B cell (primary cell): ENCODE data around the gene ZBP1. TPM values are rescaled to one million over a fixed set of nuclear protein-coding genes. Genes with fewer than 3 reads are reported as not detected.

Experiments
- ATAC-seq: fragments of 200-7000 bp; cut with Tn5 transposase; one replicate; pipeline ENCODE4 v1.10.0; 2021; ENCODE audit warnings: low read depth, mild to moderate bottlenecking, moderate number of reproducible peaks, moderate library complexity
- CTCF ChIA-PET: fragments of 350-600 bp; sonication (Branson Sonifier 250); formaldehyde crosslinking; loops from one replicate; lab custom pipeline; 2021; ENCODE audit warnings: antibody characterized with exemption, inconsistent platforms; lab: Charles Lee
- POLR2A ChIA-PET: fragments of 350-600 bp; sonication (Branson Sonifier 250); formaldehyde crosslinking; loops from one replicate; lab custom pipeline; 2021; ENCODE audit warnings: antibody characterized with exemption; lab: Charles Lee
- DNase-seq: peaks from one replicate; pipeline ENCODE4 v3.0.0; 2013
- H2AFZ ChIP-seq: 2 replicates; pipeline ENCODE4 v1.6.1; 2012; ENCODE audit warnings: mild to moderate bottlenecking, low read depth, low read length; ENCODE audit not compliant: insufficient read depth, poor library complexity, severe bottlenecking
- H3K27ac ChIP-seq, 2 donors: 1 replicate in 1 of 2; 2 replicates in 1 of 2; pipeline ENCODE4 v1.5.1; 2012 to 2013; ENCODE audit warnings: low read length in 2 of 2, mild to moderate bottlenecking in 2 of 2, moderate library complexity in 1 of 2
- H3K27me3 ChIP-seq, 4 experiments: fragments of 200-600 bp in 1 of 4; sonication (generic) in 1 of 4; replicated peaks in 1 of 4; 1 replicate in 2 of 4; 2 replicates in 2 of 4; pipeline versions ENCODE4 v1.6.1 to v1.7.0; 2013 to 2016; ENCODE audit warnings: low read length in 3 of 4, mild to moderate bottlenecking in 2 of 4, mixed read lengths in 1 of 4, moderate library complexity in 1 of 4; ENCODE audit not compliant: insufficient read depth in 4 of 4, control insufficient read depth in 3 of 4; ENCODE audit errors: control extremely low read depth in 1 of 4
- H3K36me3 ChIP-seq, 2 experiments: replicated peaks in 1 of 2; 1 replicate in 1 of 2; 2 replicates in 1 of 2; pipeline versions ENCODE4 v1.6.1 to v1.7.1; 2013; ENCODE audit warnings: low read length in 1 of 2; ENCODE audit not compliant: insufficient read depth in 2 of 2, control insufficient read depth in 1 of 2; ENCODE audit errors: control extremely low read depth in 1 of 2, extremely low read depth in 1 of 2
- H3K4me1 ChIP-seq, 2 donors: fragments of 200-600 bp in 1 of 2; sonication (generic) in 1 of 2; 1 replicate in 1 of 2; 2 replicates in 1 of 2; pipeline versions ENCODE4 v1.5.1 to v1.6.1; 2013 to 2017; ENCODE audit warnings: low read length in 2 of 2; ENCODE audit not compliant: control insufficient read depth in 2 of 2, insufficient read depth in 2 of 2
- H3K4me2 ChIP-seq: replicated peaks from 2 replicates; pipeline ENCODE3; 2012; ENCODE audit warnings: mild to moderate bottlenecking, low read depth, low read length; ENCODE audit not compliant: poor library complexity, severe bottlenecking
- H3K4me3 ChIP-seq, 5 experiments: fragments of 200-600 bp in 1 of 5; sonication (generic) in 1 of 5; 1 replicate in 3 of 5; 2 replicates in 2 of 5; pipeline versions ENCODE4 v1.5.1 to v1.7.0; 2011 to 2016; ENCODE audit warnings: low read length in 4 of 5, mild to moderate bottlenecking in 4 of 5, low read depth in 2 of 5, control low read depth in 1 of 5, moderate library complexity in 1 of 5; ENCODE audit not compliant: insufficient read depth in 1 of 5; ENCODE audit errors: control extremely low read depth in 1 of 5, extremely low read depth in 1 of 5
- H3K79me2 ChIP-seq: fragments of 200-600 bp; sonication (generic); one replicate; pipeline ENCODE4 v1.6.0; 2016; ENCODE audit warnings: low read length; ENCODE audit not compliant: control insufficient read depth, insufficient read depth
- H3K9ac ChIP-seq: fragments of 200-600 bp; sonication (generic); 2 replicates; pipeline ENCODE4 v1.6.1; 2017; ENCODE audit warnings: mild to moderate bottlenecking, low read length, moderate library complexity
- H3K9me3 ChIP-seq, 3 donors: one replicate each; pipeline versions ENCODE4 v1.6.1 to v1.7.1; 2013; ENCODE audit warnings: low read length in 2 of 3; ENCODE audit not compliant: control insufficient read depth in 2 of 3, insufficient read depth in 1 of 3; ENCODE audit errors: control extremely low read depth in 1 of 3
- H4K20me1 ChIP-seq: 2 replicates; pipeline ENCODE4 v1.6.0; 2012; ENCODE audit warnings: mild to moderate bottlenecking, low read length; ENCODE audit not compliant: insufficient read depth, control insufficient read depth, poor library complexity, severe bottlenecking
- H3K27ac Mint-ChIP-seq: one replicate; pipeline ENCODE4 v1.8.0; 2021; ENCODE audit warnings: mixed read lengths
- H3K27me3 Mint-ChIP-seq: one replicate; pipeline ENCODE4 v1.8.0; 2021; ENCODE audit warnings: mixed read lengths
- H3K4me1 Mint-ChIP-seq: one replicate; pipeline ENCODE4 v1.8.0; 2021; ENCODE audit warnings: mixed read lengths
- H3K4me3 Mint-ChIP-seq: one replicate; pipeline ENCODE4 v1.8.0; 2021; ENCODE audit warnings: mixed read lengths
- H3K9me3 Mint-ChIP-seq: one replicate; pipeline ENCODE4 v1.8.0; 2022; ENCODE audit warnings: mixed read lengths; ENCODE audit not compliant: insufficient read depth
- CTCF ChIP-seq: fragments of 200-600 bp; IDR thresholded peaks from one replicate; pipeline ENCODE4 v1.8.0; 2022; ENCODE audit warnings: antibody characterized with exemption, mild to moderate bottlenecking
- EZH2 ChIP-seq: IDR thresholded peaks from 2 replicates; pipeline ENCODE4 v1.6.1; 2012; ENCODE audit warnings: borderline replicate concordance, low read depth, mild to moderate bottlenecking, moderate library complexity, low read length; ENCODE audit not compliant: insufficient read depth, poor library complexity, severe bottlenecking
- WGBS: methylation state at CpG from one replicate; pipeline ENCODE4 v1.1.5; 2013; ENCODE audit warnings: missing lambda C conversion rate; ENCODE audit not compliant: insufficient coverage; 5-methylcytosine and 5-hydroxymethylcytosine counted together
- intact Hi-C: fragments of 100-400 bp; cut with micrococcal nuclease; formaldehyde crosslinking; loops from one replicate; pipeline ENCODE4 v1.10.0; 2022
- polyA plus RNA-seq: library from polyadenylated mRNA; depleted of rRNA; stranded (reverse); fragments of >200 nt; gene quantifications from 2 replicates; pipeline ENCODE4 v1.2.3, GENCODE V29; 2012
- total RNA-seq, 2 donors: library from RNA; stranded (reverse); fragments of 120-200 nt in 1 of 2; gene quantifications; 1 replicate in 1 of 2; 2 replicates in 1 of 2; pipeline versions ENCODE4 v1.2.3 to v1.2.4, GENCODE V29; 2013 to 2022

Gene ZBP1
- total and polyA plus RNA-seq, 2 donors (not counting 1 experiment from before 2014, with no cell fraction given), result 29.9 to 69.2 TPM

DNA sequence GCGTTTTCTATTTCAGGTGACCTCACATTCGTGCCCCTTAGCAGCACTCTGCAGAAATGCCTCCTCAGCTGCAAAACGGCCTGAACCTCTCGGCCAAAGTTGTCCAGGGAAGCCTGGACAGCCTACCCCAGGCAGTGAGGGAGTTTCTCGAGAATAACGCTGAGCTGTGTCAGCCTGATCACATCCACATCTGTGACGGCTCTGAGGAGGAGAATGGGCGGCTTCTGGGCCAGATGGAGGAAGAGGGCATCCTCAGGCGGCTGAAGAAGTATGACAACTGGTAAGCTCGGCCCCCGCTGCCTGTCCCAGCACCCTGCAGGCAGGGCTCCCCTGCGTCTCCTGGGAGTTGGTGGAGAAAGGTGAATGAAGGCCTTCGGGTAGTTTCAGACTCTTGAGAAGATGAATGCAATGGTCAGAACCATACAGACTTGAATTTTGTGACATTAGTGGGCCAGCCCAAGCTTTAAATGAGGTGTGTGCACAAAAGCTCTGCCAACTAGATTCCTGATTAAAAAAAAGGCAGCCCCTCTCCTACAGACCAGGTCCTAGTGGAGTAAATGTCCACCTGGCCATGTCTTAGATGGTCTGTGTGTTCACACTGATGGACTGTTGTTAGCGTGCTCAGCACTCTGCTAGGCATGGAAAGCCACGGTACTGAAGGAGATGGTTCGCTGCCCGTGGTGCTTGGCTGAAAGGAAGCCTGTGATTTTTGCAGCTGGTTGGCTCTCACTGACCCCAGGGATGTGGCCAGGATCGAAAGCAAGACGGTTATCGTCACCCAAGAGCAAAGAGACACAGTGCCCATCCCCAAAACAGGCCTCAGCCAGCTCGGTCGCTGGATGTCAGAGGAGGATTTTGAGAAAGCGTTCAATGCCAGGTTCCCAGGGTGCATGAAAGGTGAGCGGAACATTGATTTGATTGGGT lies 58.6 kb downstream of the ZBP1 start:
- no peak for TF ChIP-seq EZH2
- TF ChIP-seq CTCF, result no peak
- no peak overlapping the region for H2AFZ ChIP-seq
- no peak overlapping the region for H3K9ac ChIP-seq
- WGBS, result 82% methylated on average over 19 of the region's 24 CpGs
- no peaks in the 10 kb centered on the region for H3K4me1 Mint-ChIP-seq
- H3K4me3 Mint-ChIP-seq, result no peak overlapping the region
- no peaks in the 10 kb centered on the region for H4K20me1 ChIP-seq
- no peaks in the 10 kb centered on the region for H3K36me3 ChIP-seq
- CTCF ChIA-PET, result no interaction called here
- intact Hi-C loops, result no loop called here
- no peak overlapping the region for H3K4me3 ChIP-seq
- peaks cover 35% of the 10 kb centered on the region for H3K27me3 Mint-ChIP-seq
- no peaks in the 10 kb centered on the region for H3K9me3 Mint-ChIP-seq
- DNase-seq (no peak), ATAC-seq (no peak)
- H3K27ac Mint-ChIP-seq, result no peak overlapping the region
- H3K9me3 ChIP-seq, result no peaks in the 10 kb centered on the region
- H3K79me2 ChIP-seq, result no peaks in the 10 kb centered on the region
- peaks cover 0 to 4% (median 3%) of the 10 kb centered on the region in 4 experiments for H3K27me3 ChIP-seq
- H3K4me2 ChIP-seq, result no peak overlapping the region
- POLR2A ChIA-PET, result no interaction called here
- no peaks in the 10 kb centered on the region for H3K4me1 ChIP-seq
- H3K27ac ChIP-seq, result no peak overlapping the region
